Embryonic facial prominence (tissue), 1 donor: ENCODE measurements around the gene CD200R1L.

ENCODE experiments used
- DNase-seq: peaks from one replicate; pipeline ENCODE4 v3.0.0-alpha.2; 2016; ENCODE audit errors: extremely low spot score

Gene CD200R1L

GRCh38 chr3:112786881-112787579 lies 59.6 kb downstream of the CD200R1L start:
- DNase-seq = no peak

- no peak for DNase-seq
These were observed 60.6 kb downstream of the CD200R1L start for GRCh38 chr3:112786002-112786590.

GRCh38 chr3:112785321-112786001 lies 61.2 kb downstream of the CD200R1L start:
- DNase-seq = no peak

GRCh38 chr3:112782491-112782890 lies 64.2 kb downstream of the CD200R1L start:
- DNase-seq = no peak

- no peak for DNase-seq
These were observed 65.1 kb downstream of the CD200R1L start for GRCh38 chr3:112781599-112781998.

- no peak for DNase-seq
These were observed 66.8 kb downstream of the CD200R1L start for GRCh38 chr3:112779558-112780480.

GRCh38 chr3:112779011-112779410 lies 67.7 kb downstream of the CD200R1L start:
- no peak for DNase-seq

GRCh38 chr3:112778353-112778948 lies 68.2 kb downstream of the CD200R1L start:
- DNase-seq = no peak

- DNase-seq = no peak
These were observed 68.9 kb downstream of the CD200R1L start for GRCh38 chr3:112777811-112778210.

GRCh38 chr3:112776836-112777235 lies 69.8 kb downstream of the CD200R1L start:
- DNase-seq = no peak

GRCh38 chr3:112776000-112776399 lies 70.7 kb downstream of the CD200R1L start:
- DNase-seq = no peak

GRCh38 chr3:112775011-112775742 lies 71.5 kb downstream of the CD200R1L start:
- DNase-seq = no peak

GRCh38 chr3:112774293-112774926 lies 72.3 kb downstream of the CD200R1L start:
- DNase-seq = no peak

GRCh38 chr3:112773864-112774263 lies 72.8 kb downstream of the CD200R1L start:
- no peak for DNase-seq

- no peak for DNase-seq
These were observed 75.7 kb downstream of the CD200R1L start for GRCh38 chr3:112770951-112771350.

- no peak for DNase-seq
These were observed 76.5 kb downstream of the CD200R1L start for GRCh38 chr3:112770032-112770626.

- DNase-seq = no peak
These were observed 77.2 kb downstream of the CD200R1L start for GRCh38 chr3:112769286-112769978.

- no peak for DNase-seq
These were observed 78.9 kb downstream of the CD200R1L start for GRCh38 chr3:112767777-112768176.

- no peak for DNase-seq
These were observed 79.5 kb downstream of the CD200R1L start for GRCh38 chr3:112767177-112767576.
